Smooth muscle cell (in vitro differentiated cells): ENCODE results near the gene CD40. TPM values are rescaled to one million over a fixed set of nuclear protein-coding genes. Genes with fewer than 3 reads are reported as not detected.
A peak's percentile ranks its signal among the peaks of the same experiment; 100 is the strongest.

ENCODE experiments used
- DNase-seq: peaks from one replicate; lab custom pipeline; 2025; ENCODE audit not compliant: unreplicated experiment; lab: John Stamatoyannopoulos, UW
- H2AFZ ChIP-seq: fragments of 200-600 bp; sonication (generic); 2 replicates; pipeline ENCODE4 v1.6.0; 2016; ENCODE audit warnings: antibody characterized with exemption, low read depth, mild to moderate bottlenecking
- H3F3A ChIP-seq: fragments of 200-600 bp; sonication (generic); 2 replicates; pipeline ENCODE4 v1.6.0; 2017; ENCODE audit warnings: antibody characterized with exemption, low read depth
- H3K27ac ChIP-seq: fragments of 200-600 bp; sonication (generic); 2 replicates; pipeline ENCODE4 v1.5.1; 2016; ENCODE audit warnings: low read depth, mild to moderate bottlenecking
- H3K27me3 ChIP-seq: fragments of 200-600 bp; sonication (generic); 2 replicates; pipeline ENCODE4 v1.6.1; 2016; ENCODE audit warnings: low read depth, mild to moderate bottlenecking
- H3K36me3 ChIP-seq: fragments of 200-600 bp; sonication (generic); 2 replicates; pipeline ENCODE4 v1.5.1; 2016; ENCODE audit warnings: low read depth
- H3K4me1 ChIP-seq: fragments of 200-600 bp; sonication (generic); 2 replicates; pipeline ENCODE4 v1.5.1; 2016; ENCODE audit warnings: low read depth
- H3K4me2 ChIP-seq: fragments of 200-600 bp; sonication (generic); 2 replicates; pipeline ENCODE4 v1.6.0; 2016; ENCODE audit warnings: mild to moderate bottlenecking
- H3K4me3 ChIP-seq: fragments of 200-600 bp; sonication (generic); 2 replicates; pipeline ENCODE4 v1.5.1; 2016; ENCODE audit warnings: mild to moderate bottlenecking
- H3K79me2 ChIP-seq: fragments of 200-600 bp; sonication (generic); 2 replicates; pipeline ENCODE4 v1.6.0; 2016; ENCODE audit warnings: low read depth, mild to moderate bottlenecking
- H3K9ac ChIP-seq: fragments of 200-600 bp; sonication (generic); 2 replicates; pipeline ENCODE4 v1.6.0; 2016; ENCODE audit warnings: low read depth
- H3K9me3 ChIP-seq: fragments of 200-600 bp; sonication (generic); replicated peaks from 2 replicates; pipeline ENCODE4 v1.5.1; 2016; ENCODE audit warnings: low read depth
- H4K20me1 ChIP-seq: fragments of 200-600 bp; sonication (generic); 2 replicates; pipeline ENCODE4 v1.6.0; 2016; ENCODE audit warnings: low read depth
- CTCF ChIP-seq: fragments of 200-600 bp; sonication (generic); IDR thresholded peaks from 2 replicates; pipeline ENCODE4 v1.5.1; 2017; ENCODE audit warnings: borderline replicate concordance, mild to moderate bottlenecking, antibody characterized with exemption; ENCODE audit not compliant: insufficient read depth, poor library complexity, severe bottlenecking
- WGBS: methylation state at CpG from one replicate; pipeline ENCODE4 v1.1.7; 2016; ENCODE audit warnings: low lambda C conversion rate; 5-methylcytosine and 5-hydroxymethylcytosine counted together
- polyA plus RNA-seq: library from polyadenylated mRNA; unstranded; fragments of >200 nt; fragmentation: Nextera tagmentation; extraction: Ambion mirVana; gene quantifications from 2 replicates; pipeline ENCODE4 v1.2.1, GENCODE V29; 2016
- total RNA-seq: library from RNA; depleted of rRNA; stranded (reverse); fragments of >200 nt; gene quantifications from 2 replicates; pipeline ENCODE4 v1.2.3, GENCODE V29; 2014

The CD40 gene
- total and polyA plus RNA-seq, 2 experiments from 2014 or later: 13.8 to 27.4 TPM

- no peaks in the 10 kb centered on the region for H3K27me3 ChIP-seq
- H3K27ac ChIP-seq: no peak overlapping the region
- H3K4me2 ChIP-seq: no peak overlapping the region
- H3K4me3 ChIP-seq: no peak overlapping the region
- H3F3A ChIP-seq: no peaks in the 10 kb centered on the region
- no peak for DNase-seq
- no peak for TF ChIP-seq CTCF
- H3K9me3 ChIP-seq: no peaks in the 10 kb centered on the region
- no peaks in the 10 kb centered on the region for H3K79me2 ChIP-seq
- peaks cover 32% of the 10 kb centered on the region for H3K4me1 ChIP-seq
- no peak overlapping the region for H3K9ac ChIP-seq
- no peaks in the 10 kb centered on the region for H4K20me1 ChIP-seq
- no peak overlapping the region for H2AFZ ChIP-seq
- 93% methylated on average over 5 of the region's 5 CpGs for WGBS
- H3K36me3 ChIP-seq: no peaks in the 10 kb centered on the region
Measured at GRCh38 chr20:46137816-46138215, 19.7 kb downstream of the CD40 start.

GRCh38 chr20:46139266-46139889 is 21.3 kb downstream of the CD40 start:
- H3K36me3 ChIP-seq: no peaks in the 10 kb centered on the region
- H3K4me3 ChIP-seq: no peak overlapping the region
- H3K9me3 ChIP-seq: no peaks in the 10 kb centered on the region
- DNase-seq: no peak
- H3K4me2 ChIP-seq: peak overlapping the region; percentile 7
- no peak overlapping the region for H3K9ac ChIP-seq
- H3K4me1 ChIP-seq: peaks cover 32% of the 10 kb centered on the region
- H3K27ac ChIP-seq: no peak overlapping the region
- WGBS: 23% methylated on average over 8 of the region's 8 CpGs
- no peaks in the 10 kb centered on the region for H3K27me3 ChIP-seq
- no peaks in the 10 kb centered on the region for H3F3A ChIP-seq
- no peaks in the 10 kb centered on the region for H3K79me2 ChIP-seq
- no peak overlapping the region for H2AFZ ChIP-seq
- H4K20me1 ChIP-seq: no peaks in the 10 kb centered on the region
- TF ChIP-seq CTCF: no peak

GRCh38 chr20:46139908-46140482 is 21.9 kb downstream of the CD40 start:
- H3K9me3 ChIP-seq: no peaks in the 10 kb centered on the region
- H3K4me3 ChIP-seq: no peak overlapping the region
- H3K4me1 ChIP-seq: peaks cover 32% of the 10 kb centered on the region
- WGBS: 66% methylated on average over 4 of the region's 5 CpGs
- H3K27me3 ChIP-seq: no peaks in the 10 kb centered on the region
- TF ChIP-seq CTCF: no peak
- no peaks in the 10 kb centered on the region for H3F3A ChIP-seq
- no peaks in the 10 kb centered on the region for H3K36me3 ChIP-seq
- peak overlapping the region; percentile 7 for H3K4me2 ChIP-seq
- no peaks in the 10 kb centered on the region for H4K20me1 ChIP-seq
- no peak overlapping the region for H3K9ac ChIP-seq
- no peaks in the 10 kb centered on the region for H3K79me2 ChIP-seq
- H2AFZ ChIP-seq: no peak overlapping the region
- DNase-seq: no peak
- H3K27ac ChIP-seq: no peak overlapping the region

GRCh38 chr20:46142124-46142523 is 24.0 kb downstream of the CD40 start:
- H3K9me3 ChIP-seq: no peaks in the 10 kb centered on the region
- TF ChIP-seq CTCF: no peak
- peaks cover 24% of the 10 kb centered on the region for H3K4me1 ChIP-seq
- 41% methylated on average over 5 of the region's 5 CpGs for WGBS
- H4K20me1 ChIP-seq: no peaks in the 10 kb centered on the region
- H3K36me3 ChIP-seq: no peaks in the 10 kb centered on the region
- H3F3A ChIP-seq: no peaks in the 10 kb centered on the region
- no peak for DNase-seq
- no peak overlapping the region for H3K27ac ChIP-seq
- no peaks in the 10 kb centered on the region for H3K27me3 ChIP-seq
- no peak overlapping the region for H2AFZ ChIP-seq
- no peak overlapping the region for H3K9ac ChIP-seq
- no peak overlapping the region for H3K4me2 ChIP-seq
- H3K79me2 ChIP-seq: no peaks in the 10 kb centered on the region
- H3K4me3 ChIP-seq: no peak overlapping the region
